ENCODE results near the gene TTC3.

- TF ChIP-seq POLR2A (IDR thresholded peaks at IDR 0.05; ENCODE audit: low read depth, low read length), result no peak
- no peak for TF ChIP-seq SPI1 (IDR thresholded peaks at IDR 0.05; ENCODE audit: low read depth, low read length)
- TF ChIP-seq TAF1 (IDR thresholded peaks at IDR 0.05; ENCODE audit: low read depth, low read length), result no peak
- no peak for TF ChIP-seq POU2F2 (IDR thresholded peaks at IDR 0.05; ENCODE audit: low read depth, low read length)
- no peak for TF ChIP-seq POLR2AphosphoS5 (IDR thresholded peaks at IDR 0.05; ENCODE audit: low read depth, low read length)
- TF ChIP-seq PAX5 (IDR thresholded peaks at IDR 0.05; ENCODE audit: insufficient read depth, low read length, severe bottlenecking), result no peak
Observed at GRCh38 chr21:37214952-37215351, 141.9 kb downstream of the TTC3 start.

Measured in GM12891 (cell line).